Vagina (tissue), 2 donors: Measurements from ENCODE around the gene STK24. TPM values are rescaled to one million over a fixed set of nuclear protein-coding genes. Genes with fewer than 3 reads are reported as not detected.

Experiments used
- DNase-seq, 2 donors: peaks; one replicate each; pipeline ENCODE4 v3.0.0-alpha.2; 2017; ENCODE audit errors: extremely low spot score in 2 of 2
- H3K27ac ChIP-seq: fragments of 200-600 bp; sonication (generic); one replicate; pipeline ENCODE4 v1.5.1; 2019
- H3K27me3 ChIP-seq: fragments of 200-600 bp; sonication (generic); one replicate; pipeline ENCODE4 v1.5.1; 2019
- H3K36me3 ChIP-seq, 2 donors: fragments of 200-600 bp; sonication (generic); one replicate each; pipeline ENCODE4 v1.5.1; 2017 to 2019
- H3K4me1 ChIP-seq: fragments of 200-600 bp; sonication (generic); one replicate; pipeline ENCODE4 v1.5.1; 2019
- H3K4me3 ChIP-seq, 2 donors: fragments of 200-600 bp; sonication (generic); 1 replicate in 1 of 2; 2 replicates in 1 of 2; pipeline ENCODE4 v1.5.1; 2016 to 2019
- H3K9me3 ChIP-seq: fragments of 200-600 bp; sonication (generic); one replicate; pipeline ENCODE4 v1.5.1; 2019
- CTCF ChIP-seq, 3 experiments: fragments of 450-650 bp in 2 of 3; fragments of 200-600 bp in 1 of 3; sonication (generic) in 1 of 3; IDR thresholded peaks; one replicate each; pipeline ENCODE4 v1.5.1; 2017 to 2019; ENCODE audit warnings: antibody characterized with exemption in 3 of 3, mild to moderate bottlenecking in 2 of 3, moderate library complexity in 2 of 3
- POLR2A ChIP-seq, 2 donors: fragments of 450-650 bp; IDR thresholded peaks; one replicate each; pipeline ENCODE4 v1.6.1; 2017; ENCODE audit warnings: antibody characterized with exemption in 2 of 2, mild to moderate bottlenecking in 2 of 2, moderate library complexity in 2 of 2
- POLR2AphosphoS5 ChIP-seq, 2 donors: sonication (generic); formaldehyde crosslinking; IDR thresholded peaks; one replicate each; pipeline ENCODE4 v1.9.0; 2017; ENCODE audit warnings: antibody characterized with exemption in 2 of 2, mild to moderate bottlenecking in 2 of 2, low read depth in 1 of 2; ENCODE audit not compliant: insufficient read depth in 1 of 2
- intact Hi-C: fragments of 100-400 bp; cut with DNase I; formaldehyde crosslinking; loops from one replicate; pipeline ENCODE4 v1.15.1; 2023
- total RNA-seq: library from RNA; depleted of rRNA; stranded (reverse); fragments of >200 nt; gene quantifications from one replicate; pipeline ENCODE4 v1.2.3, GENCODE V29; 2016

STK24 gene
- total RNA-seq, 1 donor from 2014 or later = 82.5 TPM

GRCh38 chr13:98462241-98462882, 114.5 kb downstream of the STK24 start:
- H3K27ac ChIP-seq = peak overlapping the region; percentile 45
- no peak for DNase-seq
- H3K27me3 ChIP-seq = no peaks in the 10 kb centered on the region
- peaks cover 0 to 52% of the 10 kb centered on the region in 2 donors for H3K36me3 ChIP-seq
- no peak for TF ChIP-seq POLR2A (IDR thresholded peaks at IDR 0.05)
- TF ChIP-seq CTCF (IDR thresholded peaks at IDR 0.05) = no peak
- TF ChIP-seq POLR2AphosphoS5 (IDR thresholded peaks at IDR 0.05; ENCODE audit: insufficient read depth in 1 of 2, low read depth in 1 of 2) = no peak
- peaks cover 46% of the 10 kb centered on the region for H3K4me1 ChIP-seq
- no peak overlapping the region for H3K4me3 ChIP-seq
- no peaks in the 10 kb centered on the region for H3K9me3 ChIP-seq
- intact Hi-C loops = no loop called here

- intact Hi-C loops = no loop called here
- no peaks in the 10 kb centered on the region for H3K27me3 ChIP-seq
- no peak overlapping the region for H3K4me3 ChIP-seq
- peaks cover 42% of the 10 kb centered on the region for H3K4me1 ChIP-seq
- H3K36me3 ChIP-seq = peaks cover 0 to 57% of the 10 kb centered on the region in 2 donors
- H3K27ac ChIP-seq = peak overlapping the region; percentile 45
- H3K9me3 ChIP-seq = no peaks in the 10 kb centered on the region
- no peak for TF ChIP-seq CTCF (IDR thresholded peaks at IDR 0.05)
- no peak for TF ChIP-seq POLR2AphosphoS5 (IDR thresholded peaks at IDR 0.05; ENCODE audit: insufficient read depth in 1 of 2, low read depth in 1 of 2)
- no peak for TF ChIP-seq POLR2A (IDR thresholded peaks at IDR 0.05)
- DNase-seq = no peak
Observed at GRCh38 chr13:98461486-98462240, 115.2 kb downstream of the STK24 start.

GRCh38 chr13:98460516-98460915, 116.4 kb downstream of the STK24 start:
- TF ChIP-seq CTCF (IDR thresholded peaks at IDR 0.05) = no peak
- intact Hi-C loops = no loop called here
- no peaks in the 10 kb centered on the region for H3K27me3 ChIP-seq
- H3K4me3 ChIP-seq = no peak overlapping the region
- no peak overlapping the region for H3K27ac ChIP-seq
- H3K9me3 ChIP-seq = no peaks in the 10 kb centered on the region
- peaks cover 38% of the 10 kb centered on the region for H3K4me1 ChIP-seq
- H3K36me3 ChIP-seq = peaks cover 0 to 52% of the 10 kb centered on the region in 2 donors
- no peak for DNase-seq

- no peak overlapping the region for H3K4me3 ChIP-seq
- no peaks in the 10 kb centered on the region for H3K27me3 ChIP-seq
- H3K36me3 ChIP-seq = peaks cover 0 to 51% of the 10 kb centered on the region in 2 donors
- TF ChIP-seq POLR2AphosphoS5 (IDR thresholded peaks at IDR 0.05; ENCODE audit: insufficient read depth in 1 of 2, low read depth in 1 of 2) (no peak), POLR2A (IDR thresholded peaks at IDR 0.05) (no peak), CTCF (IDR thresholded peaks at IDR 0.05) (no peak)
- H3K27ac ChIP-seq = peak overlapping the region; percentile 13
- no peaks in the 10 kb centered on the region for H3K9me3 ChIP-seq
- intact Hi-C loops = no loop called here
- DNase-seq = no peak
- peaks cover 37% of the 10 kb centered on the region for H3K4me1 ChIP-seq
Observed at GRCh38 chr13:98459721-98460370, 117.1 kb downstream of the STK24 start.
